RKO (cell line): ENCODE measurements around the gene HDGFL2.
"Not testable (repeated sequence)": the region's sequence is repeated elsewhere in the genome, so short reads cannot be mapped to it uniquely, and the experiment has no call there.

Experiments
- DNase-seq: peaks from one replicate; pipeline ENCODE4 v3.0.0-alpha.2; 2016; ENCODE audit warnings: low spot score

Gene HDGFL2

DNA sequence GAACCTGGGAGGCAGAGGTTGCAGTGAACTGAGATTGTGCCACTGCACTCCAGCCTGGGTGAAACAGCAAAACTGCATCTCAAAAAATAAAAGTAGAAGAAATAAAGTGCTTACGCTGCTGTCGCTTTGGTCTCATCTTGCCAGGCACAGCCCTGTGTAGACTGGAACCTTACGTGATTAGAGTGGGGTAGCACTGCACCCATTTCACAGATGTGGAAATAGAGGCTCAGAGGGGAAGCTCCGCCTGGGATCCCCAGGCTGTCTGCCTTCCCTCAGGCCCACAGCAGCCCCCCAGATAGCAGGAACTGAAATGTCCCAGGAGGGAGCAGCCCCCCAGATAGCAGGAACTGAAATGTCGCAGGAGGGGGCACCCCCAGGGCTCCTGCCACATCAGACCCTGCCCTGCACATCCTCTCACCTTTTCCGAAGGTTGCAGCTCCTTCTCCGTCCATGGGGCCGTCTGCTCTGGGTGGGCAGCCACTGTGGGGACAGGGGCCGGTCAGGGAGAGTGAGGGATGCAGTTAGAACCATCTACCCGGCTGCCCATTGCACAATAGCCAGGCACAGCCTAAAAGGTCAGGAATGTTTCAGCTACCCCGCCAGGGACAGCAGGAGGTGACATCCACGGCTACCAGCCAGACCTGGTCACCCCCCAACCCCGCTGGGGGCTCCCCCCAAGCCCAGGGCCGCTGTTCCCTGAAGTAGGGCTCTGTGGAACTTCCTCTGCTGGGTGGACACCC is 44.3 kb downstream of the HDGFL2 start:
- DNase-seq: no peak

DNA sequence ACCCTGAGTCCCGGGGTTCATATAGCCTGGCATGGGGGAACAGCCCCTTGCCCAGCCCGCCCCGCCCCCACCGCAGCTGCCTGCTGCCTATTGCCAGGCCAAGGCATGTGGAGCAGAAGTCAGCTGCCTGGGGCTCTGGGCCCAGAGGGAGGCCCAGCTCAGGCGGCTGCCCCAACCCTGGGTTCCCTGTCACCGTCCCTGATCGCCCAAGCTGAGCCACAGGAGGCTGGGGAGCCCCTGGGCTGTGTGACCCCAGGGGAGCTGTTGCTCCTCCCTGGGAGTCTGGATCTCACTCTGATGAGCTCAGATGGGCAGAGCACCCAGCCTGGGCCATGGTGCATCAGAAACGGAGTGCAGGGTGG is 44.8 kb downstream of the HDGFL2 start:
- no peak for DNase-seq

GRCh38 chr19:4517451-4518057 is 45.5 kb downstream of the HDGFL2 start:
- no peak for DNase-seq

DNA sequence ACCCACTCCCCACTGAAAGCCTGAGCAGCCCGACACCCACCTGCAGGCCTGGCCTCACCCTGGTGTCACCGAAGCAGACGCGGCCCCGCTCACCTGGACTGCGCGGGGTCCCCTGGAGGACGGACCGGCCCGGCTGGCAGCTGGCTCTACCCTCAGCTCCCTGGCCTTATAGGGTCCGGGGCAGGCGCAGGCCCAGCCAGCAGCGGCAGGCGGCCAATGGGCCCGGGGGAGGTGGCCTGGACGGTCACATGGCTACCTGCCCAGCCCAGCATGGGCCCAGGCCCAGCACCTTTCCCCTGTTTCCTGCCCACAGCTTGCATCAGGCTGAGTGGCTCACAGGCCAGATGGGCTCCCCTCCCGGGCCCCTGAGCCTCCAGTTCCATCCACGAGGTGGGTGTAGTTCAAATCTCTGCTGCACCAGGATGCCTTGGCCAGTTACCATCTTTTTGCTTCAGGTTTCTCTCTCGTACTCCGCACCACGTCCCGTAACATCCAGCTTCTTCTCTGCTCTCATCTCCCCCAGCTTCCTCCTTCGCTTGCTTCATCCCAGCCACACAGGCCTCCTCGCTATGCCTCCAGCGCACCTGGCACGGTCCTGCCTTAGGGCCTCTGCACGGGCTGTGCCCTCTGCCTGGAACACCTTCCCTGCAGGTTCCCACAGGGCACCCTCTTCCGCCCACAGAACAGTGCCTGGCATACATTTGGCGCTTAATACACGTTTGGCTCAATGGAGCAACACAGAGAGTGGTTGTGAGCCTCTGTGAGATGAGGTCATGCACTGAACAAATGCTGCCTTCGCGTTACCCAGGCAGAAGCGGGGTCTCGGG is 46.5 kb downstream of the HDGFL2 start, which contains the start of gene PLIN4:
Gene PLIN4 (minus strand): TSS at position 142 of the 827 bp plus-strand sequence. CDS start 214 bp downstream, outside the sequence.
- DNase-seq: no peak

DNA sequence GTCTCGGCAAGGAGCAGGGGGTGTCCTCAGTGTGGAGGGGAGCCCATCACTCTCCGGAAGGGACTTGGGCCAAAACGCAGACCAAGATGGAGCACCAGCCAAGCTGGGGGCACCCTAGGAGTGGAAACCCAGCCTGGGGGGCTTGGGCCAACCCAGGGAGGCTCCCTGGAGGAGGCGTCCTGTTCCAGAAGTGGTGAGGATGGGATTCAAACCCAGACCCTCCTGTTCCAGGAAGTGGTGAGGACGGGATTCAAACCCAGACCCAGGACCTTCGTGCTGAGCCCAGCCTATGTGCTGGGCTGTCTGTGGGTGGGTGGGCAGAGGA is 47.0 kb downstream of the HDGFL2 start:
- no peak for DNase-seq

DNA sequence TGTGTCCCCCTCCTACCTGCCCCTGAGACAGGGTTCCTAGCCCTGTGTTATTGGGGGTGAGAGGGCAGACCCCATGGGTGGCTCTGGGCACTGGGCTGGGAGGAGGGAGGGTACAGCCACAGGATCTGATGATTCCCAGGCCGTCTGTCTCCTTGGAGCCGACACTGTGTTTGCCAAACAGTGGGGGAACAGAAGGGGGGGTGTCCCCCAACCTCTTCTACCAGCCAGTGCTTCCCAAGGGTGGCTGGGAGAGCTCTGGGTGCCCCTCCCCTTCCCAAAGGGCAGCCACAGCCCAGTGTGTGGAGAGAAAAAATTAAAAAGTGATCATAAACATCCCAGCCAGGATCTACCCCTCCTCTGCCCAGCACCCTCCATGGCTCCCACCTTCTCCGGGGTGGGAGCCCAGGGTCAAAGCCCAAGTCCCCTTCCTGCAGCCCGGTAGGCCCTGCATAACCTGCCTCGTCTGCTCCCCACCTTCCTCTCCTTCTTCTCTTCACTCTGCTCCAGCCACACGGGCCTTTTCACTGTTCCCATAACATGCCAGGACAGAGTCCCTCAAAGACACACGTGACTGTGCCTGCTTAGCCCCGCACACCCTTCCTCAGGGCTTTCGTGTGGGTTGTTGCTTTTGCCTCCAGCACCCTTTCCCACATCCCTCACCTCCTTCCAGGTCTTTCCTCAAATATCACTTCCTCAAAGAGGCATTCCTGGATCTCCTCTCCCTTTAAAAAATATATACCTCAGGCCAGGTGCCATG is 47.6 kb downstream of the HDGFL2 start:
- no peak for DNase-seq

DNA sequence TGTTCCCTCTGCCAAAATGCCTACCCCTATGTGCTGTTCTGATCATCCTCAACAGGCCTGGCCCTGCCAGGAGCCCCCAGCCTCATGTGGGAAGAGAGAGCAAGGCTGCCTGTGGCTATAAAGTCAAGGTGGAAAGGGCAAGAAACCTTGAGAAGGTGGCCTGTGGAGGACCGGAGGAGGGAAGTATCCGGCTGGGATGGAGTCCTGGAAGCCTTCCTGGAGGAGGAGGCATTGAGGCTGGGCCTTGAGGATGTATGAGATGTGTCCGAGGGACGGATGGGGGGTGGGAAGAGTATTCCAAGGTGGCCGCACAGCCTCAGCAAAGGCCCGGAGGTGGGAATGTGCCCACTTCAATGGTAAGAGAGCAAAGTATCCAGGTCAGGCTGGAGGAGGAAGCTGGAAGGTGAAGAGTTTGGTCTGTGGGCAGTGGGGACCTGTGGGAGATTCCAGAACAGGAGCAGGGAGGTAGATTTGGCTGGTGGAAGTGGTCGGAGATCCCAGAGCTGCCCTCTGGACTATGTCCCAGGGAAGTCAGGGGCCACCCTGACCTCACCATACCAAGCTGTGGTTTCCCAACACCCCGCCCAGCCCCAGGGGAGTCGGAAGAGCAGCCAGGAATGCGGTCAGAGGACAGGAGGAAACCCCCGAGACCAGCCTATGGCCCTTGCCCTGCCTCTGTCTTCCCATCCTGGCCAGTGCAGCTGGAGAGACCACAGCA is 49.2 kb downstream of the HDGFL2 start:
- DNase-seq: no peak

GRCh38 chr19:4521888-4522242 is 49.8 kb downstream of the HDGFL2 start:
- no peak for DNase-seq

DNA sequence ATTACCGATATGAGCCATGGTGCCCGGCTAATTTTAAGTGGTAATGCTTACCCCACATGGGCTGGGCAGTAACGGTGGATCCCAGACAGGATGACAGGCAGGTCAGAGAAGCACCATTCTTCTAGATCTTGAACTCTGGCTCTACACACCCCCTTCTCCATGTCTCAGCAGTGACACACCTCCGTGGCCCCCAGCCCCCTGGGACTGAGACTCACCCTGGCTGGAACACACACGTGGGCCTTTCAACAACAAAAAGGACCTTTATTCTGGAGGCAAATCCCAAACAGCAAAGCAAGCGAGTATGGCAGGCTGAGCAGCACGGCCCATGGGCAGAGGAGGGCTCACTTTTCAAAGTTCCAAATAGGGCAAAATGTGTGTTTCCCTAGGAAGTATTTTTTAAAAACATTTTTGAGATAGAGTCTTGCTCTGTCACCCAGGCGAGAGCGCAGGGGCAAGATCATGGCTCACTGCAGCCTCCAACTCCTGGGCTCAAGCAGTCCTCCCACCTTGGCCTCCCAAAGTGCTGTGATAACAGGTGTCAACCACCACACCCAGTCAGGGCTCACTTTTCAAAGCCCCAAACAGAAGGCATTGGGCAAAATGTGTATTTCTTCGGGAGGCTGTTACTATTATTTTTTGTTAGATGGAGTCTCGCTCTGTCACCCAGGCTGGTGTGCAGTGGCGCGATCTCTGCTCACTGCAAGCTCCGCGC is 50.4 kb downstream of the HDGFL2 start:
- no peak for DNase-seq

GRCh38 chr19:4523306-4524110 is 51.4 kb downstream of the HDGFL2 start:
- DNase-seq: peak; percentile 69

DNA sequence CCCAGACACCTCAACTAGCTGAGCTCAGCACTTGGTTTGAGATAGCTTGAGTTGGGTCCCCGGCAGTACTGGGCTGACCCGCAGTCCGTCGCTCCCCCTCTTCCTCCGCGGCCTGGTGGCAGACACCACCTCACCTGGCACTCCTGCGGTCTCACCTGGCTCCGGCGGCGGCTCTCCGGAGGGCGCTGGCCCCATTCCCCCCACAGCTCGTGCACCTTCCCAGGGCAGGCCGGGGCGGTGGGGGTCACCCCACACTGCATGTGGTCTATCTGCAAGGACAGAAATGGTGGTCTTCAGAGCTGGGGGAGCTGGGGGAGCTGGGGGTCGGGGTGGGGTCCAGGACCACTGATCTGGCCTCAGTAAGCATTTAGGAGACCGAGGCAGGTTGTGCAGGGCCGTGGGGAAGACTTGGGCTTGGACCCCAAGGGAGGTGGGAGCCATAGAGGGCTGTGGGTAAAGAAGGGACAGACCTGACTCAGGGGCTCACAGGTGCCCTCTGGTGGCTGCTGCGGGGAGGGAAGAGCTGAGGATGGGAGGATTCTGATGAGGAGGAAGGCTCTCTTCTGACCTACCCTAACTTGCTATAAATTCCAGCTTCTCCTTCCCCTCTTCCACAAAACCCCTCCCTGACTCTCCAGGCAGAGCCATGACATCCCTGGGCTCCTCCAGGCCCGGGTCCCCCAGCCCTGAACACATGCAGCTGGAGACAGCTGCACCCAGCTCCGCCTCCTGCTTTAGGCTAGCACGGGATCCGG is 52.9 kb downstream of the HDGFL2 start:
- peak; percentile 54 for DNase-seq

DNA sequence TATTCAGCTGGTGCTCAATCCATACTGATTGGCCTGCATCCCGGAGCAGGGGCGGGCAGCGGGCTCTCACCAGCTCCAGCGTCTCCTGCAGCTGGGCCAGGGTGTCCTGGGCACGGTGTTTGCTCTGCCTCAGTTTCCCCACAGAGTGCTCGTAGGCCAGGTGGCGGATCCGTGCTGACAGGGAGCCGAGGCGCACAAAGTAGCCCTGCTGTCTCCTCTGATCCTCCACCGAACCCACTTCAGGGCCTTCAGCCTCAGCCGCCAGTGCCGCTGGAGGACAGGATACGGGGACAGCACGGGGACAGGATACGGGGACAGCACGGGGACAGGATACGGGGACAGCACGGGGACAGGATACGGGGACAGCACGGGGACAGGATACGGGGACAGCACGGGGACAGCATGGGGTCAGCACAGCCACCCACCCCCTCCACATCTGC is 53.5 kb downstream of the HDGFL2 start:
- no peak for DNase-seq

GRCh38 chr19:4527377-4527776 is 55.3 kb downstream of the HDGFL2 start:
- DNase-seq: not testable (repeated sequence)

- DNase-seq: no peak
These were observed 56.7 kb downstream of the HDGFL2 start for GRCh38 chr19:4528843-4529242.

DNA sequence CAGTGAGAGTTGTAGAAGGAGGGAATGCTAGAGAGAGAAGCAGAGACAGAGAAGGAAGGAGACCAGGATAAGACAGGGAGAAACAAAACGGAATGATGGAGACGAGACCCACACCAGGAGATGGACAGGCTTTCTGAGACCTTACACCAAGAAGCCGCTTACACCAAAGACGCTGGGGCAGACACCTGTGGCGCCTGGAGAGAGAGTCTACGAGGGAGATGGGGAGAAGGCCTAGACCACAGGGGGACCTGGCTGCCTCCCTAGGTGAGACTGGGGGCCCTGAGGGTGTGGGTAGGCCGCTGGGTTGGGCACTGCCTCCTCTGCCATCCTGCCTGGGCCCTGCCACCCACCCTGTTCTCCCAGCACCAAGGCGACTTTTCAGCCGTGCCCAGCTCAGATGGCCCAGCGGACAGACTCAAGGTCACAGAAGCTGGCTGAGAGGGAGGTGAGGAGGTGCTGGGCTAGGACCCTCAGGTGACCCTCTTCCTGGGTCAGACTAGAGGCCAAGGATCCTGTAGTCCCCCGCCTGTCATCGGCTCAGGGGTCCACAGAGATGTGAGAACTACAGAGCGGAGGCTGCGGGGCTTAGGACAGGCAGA is 57.9 kb downstream of the HDGFL2 start:
- no peak for DNase-seq

- DNase-seq: no peak
These were observed 59.6 kb downstream of the HDGFL2 start for GRCh38 chr19:4531562-4532165.

- DNase-seq: no peak
These were observed 61.2 kb downstream of the HDGFL2 start for GRCh38 chr19:4533334-4533733.

- no peak for DNase-seq
These were observed 61.8 kb downstream of the HDGFL2 start for GRCh38 chr19:4533835-4534424.
